H7 (cell line): ENCODE data around the gene SLC13A3. TPM values are rescaled to one million over a fixed set of nuclear protein-coding genes. Genes with fewer than 3 reads are reported as not detected.

Experiments
- DNase-seq: peaks from one replicate; pipeline ENCODE4 v3.0.0; 2012
- H3K27me3 ChIP-seq: 2 replicates; pipeline ENCODE4 v1.6.0; 2011; ENCODE audit warnings: mild to moderate bottlenecking, low read length; ENCODE audit not compliant: control insufficient read depth, insufficient read depth
- H3K36me3 ChIP-seq: replicated peaks from 2 replicates; pipeline ENCODE4 v1.5.1; 2011; ENCODE audit warnings: low read length; ENCODE audit not compliant: control insufficient read depth, insufficient read depth
- H3K4me3 ChIP-seq: 2 replicates; pipeline ENCODE4 v1.5.1; 2011; ENCODE audit warnings: low read depth, mild to moderate bottlenecking, control low read depth, low read length, moderate library complexity; ENCODE audit not compliant: insufficient read depth
- total RNA-seq: library from RNA; depleted of rRNA; stranded (reverse); fragments of >200 nt; shearing (Covaris generic); gene quantifications from 2 replicates; pipeline ENCODE4 v1.2.3, GENCODE V29; 2014

The SLC13A3 gene
- total RNA-seq, 1 experiment from 2014 or later: 6.9 TPM

DNA sequence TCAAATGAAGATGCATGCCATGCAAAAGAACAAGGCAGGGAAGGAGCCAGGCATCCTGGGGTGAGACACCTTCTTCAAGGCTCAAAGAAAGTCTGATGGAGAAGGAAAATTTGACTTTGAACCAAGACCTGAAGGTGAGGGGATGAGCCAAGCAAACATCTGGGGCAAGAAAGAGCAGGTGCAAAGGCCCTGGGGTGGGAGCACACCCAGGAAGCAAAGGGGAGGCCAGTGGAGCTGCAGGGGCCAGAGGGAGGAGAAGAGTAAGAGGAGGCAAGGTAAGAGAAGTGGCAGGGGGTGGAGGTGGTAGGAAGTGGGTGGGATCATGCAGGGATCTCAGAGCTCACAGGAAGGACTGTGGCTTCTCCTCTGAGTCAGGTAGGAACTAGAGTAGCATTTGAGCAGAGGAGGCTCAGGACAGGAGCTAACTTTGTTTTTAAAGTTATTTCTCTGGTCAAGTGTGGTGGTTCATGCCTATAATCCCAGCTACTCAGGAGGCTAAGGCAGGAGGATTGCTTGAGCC is 49.6 kb downstream of the SLC13A3 start:
- no peaks in the 10 kb centered on the region for H3K27me3 ChIP-seq
- DNase-seq: no peak

DNA sequence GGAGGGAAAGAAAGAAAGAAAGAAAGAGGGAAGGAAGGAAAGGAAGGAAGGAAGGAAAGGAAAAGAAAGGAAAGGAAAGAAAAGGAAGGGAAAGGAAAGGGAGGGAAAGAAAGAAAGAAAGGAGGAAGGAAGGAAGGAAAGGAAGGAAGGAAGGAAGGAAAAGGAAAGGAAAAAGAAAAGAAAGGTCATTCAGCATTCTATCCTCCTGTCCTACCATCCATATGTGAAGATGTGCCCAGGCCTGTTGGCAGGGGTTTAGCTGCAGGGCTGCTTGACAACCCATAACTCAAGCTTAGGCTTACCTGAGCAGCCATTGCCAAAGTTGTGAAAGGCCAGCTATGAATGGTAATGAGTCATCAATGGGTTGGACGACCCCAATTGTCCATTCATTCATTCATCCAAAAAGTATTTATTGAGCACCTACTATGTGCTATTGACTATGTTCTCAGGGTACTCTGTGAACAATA is 50.9 kb downstream of the SLC13A3 start:
- no peak for DNase-seq
- Histone ChIP-seq H3K4me3 (no peak overlapping the region), H3K36me3 (no peaks in the 10 kb centered on the region), H3K27me3 (no peaks in the 10 kb centered on the region)

More for the DNA sequence above, 49.6 kb downstream of the SLC13A3 start:
- H3K36me3 ChIP-seq: no peaks in the 10 kb centered on the region
- no peak overlapping the region for H3K4me3 ChIP-seq

DNA sequence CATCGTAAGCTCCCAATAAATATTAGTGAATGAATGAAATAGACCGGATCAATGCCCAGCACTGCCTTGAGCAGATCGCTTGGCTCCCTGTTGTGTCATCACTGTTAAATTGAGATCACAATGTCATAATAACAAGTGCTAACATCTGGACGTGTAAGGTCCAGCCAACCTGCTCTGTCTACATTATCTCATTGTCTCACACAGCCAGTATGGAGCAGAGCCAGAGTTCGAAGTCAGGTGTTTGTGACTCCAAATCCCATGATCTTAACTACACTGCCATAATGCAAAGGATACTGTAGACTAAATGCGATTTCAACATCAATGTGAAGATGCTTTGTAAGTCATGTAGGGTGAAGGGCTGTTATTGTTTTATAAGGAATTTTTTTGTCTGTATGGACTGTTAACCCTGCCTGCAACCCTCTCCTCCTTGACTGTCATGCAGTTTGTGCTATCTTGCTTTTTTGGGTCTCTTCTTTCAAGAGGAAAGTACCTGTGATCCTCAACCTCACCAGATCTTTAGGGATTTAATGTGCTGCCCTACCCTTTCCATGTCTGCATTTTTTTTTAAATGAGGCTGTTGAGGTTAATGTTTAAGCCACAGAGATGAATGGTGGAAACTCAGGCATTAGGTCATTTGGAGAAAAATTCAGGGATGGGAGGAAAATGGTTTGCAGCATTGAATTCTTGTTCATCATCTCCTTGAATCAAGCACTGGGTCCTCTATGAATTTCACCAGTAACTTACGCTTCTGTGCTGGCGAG is 51.9 kb downstream of the SLC13A3 start:
- Histone ChIP-seq H3K27me3 (no peaks in the 10 kb centered on the region), H3K4me3 (no peak overlapping the region), H3K36me3 (no peaks in the 10 kb centered on the region)
- DNase-seq: no peak

DNA sequence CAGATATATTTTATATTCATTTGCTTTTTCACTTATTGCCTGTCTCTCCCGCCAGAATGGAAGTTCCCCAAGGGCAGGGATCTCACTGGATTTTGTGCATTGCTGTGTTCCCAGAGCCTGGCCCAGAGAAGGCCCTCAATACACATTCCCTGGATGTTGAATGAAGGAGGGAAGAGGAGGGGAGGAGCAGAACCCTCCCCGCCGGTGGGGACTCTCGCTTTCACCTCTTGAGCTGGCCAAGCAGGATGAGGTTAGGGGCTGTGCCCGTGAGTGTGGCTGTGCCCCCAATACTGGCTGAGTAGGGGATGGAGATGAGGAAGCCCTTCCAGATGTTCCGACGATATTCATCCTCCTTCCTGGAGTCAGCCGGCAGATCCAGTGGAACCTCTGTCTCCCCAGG is 55.3 kb downstream of the SLC13A3 start:
- DNase-seq: no peak
- no peak overlapping the region for H3K4me3 ChIP-seq
- no peaks in the 10 kb centered on the region for H3K36me3 ChIP-seq
- no peaks in the 10 kb centered on the region for H3K27me3 ChIP-seq

DNA sequence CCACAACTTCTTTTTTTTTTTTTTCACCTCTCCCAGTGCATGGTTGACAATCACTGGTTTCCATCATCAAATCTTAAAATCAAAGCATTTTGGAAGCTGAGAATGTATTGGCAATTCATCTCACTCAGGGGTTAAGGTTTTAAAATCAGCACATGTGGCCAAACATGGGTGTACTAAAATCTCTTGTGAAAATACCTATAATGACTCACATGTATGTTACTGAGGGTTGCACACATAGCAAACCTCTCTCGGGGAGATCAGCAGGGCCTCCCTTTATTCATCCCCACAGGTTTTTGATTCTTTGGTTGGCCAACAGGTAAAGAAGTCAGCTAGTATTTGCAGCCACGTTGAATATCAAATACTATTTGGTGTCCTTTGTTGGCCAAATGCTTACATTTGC is 56.5 kb downstream of the SLC13A3 start:
- no peaks in the 10 kb centered on the region for H3K36me3 ChIP-seq
- no peak overlapping the region for H3K4me3 ChIP-seq
- DNase-seq: no peak
- no peaks in the 10 kb centered on the region for H3K27me3 ChIP-seq

DNA sequence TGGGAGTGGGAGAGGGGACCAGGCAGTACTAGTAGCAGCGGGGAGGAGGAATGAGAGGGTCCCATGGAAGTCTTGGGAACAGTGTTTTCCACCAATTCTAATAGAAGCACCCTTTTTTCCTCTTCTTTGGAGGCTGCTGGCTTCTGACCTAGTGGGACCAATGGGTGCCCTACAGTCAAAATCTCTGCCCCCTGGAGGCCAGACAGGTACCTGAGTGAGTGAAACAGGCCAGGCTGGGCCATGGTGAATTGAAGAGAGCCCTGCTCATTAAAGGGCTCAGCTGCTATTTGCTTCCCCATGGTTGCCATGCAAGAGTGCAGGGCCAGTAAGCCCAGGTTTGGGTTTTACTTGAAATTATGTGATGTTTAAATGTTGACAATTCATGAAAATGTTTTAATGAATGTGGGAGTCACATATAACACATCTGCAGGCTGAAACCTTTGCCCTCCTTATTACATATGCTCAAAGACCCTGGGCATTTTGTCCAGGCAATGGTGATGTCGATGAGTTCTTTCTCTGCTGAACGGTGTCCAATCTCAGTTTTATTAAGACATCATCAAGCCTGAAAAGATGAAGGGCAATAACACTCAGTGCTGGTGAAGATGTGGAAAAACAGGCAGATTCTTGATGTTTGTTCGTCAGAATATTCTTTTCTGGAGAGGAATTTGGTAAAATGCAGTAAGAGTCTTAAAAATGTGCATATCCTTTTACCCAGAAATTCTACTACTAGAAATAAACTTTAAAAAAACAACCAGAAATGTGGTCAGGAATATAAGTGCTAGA is 58.5 kb downstream of the SLC13A3 start:
- peak; percentile 69 for DNase-seq
- no peaks in the 10 kb centered on the region for H3K36me3 ChIP-seq
- H3K4me3 ChIP-seq: no peak overlapping the region
- H3K27me3 ChIP-seq: no peaks in the 10 kb centered on the region

DNA sequence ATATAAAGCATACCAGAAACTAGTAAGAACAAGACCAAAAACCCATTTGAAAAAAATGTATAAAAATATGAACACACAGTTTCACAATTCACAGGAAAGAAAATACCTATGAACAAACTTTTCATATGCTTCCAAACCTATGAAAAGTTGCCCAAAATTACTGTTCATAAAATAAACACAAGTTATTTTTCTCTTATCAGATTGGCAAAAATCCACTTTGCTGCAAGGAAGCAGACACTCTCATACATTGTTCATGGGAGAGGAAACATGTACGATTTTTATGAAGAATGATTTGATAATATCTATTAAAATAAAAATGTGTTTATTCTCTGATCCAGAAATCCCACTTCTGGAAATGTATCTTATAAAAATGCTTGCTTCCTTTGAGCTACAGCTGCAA is 60.8 kb downstream of the SLC13A3 start:
- H3K36me3 ChIP-seq: no peaks in the 10 kb centered on the region
- H3K4me3 ChIP-seq: no peak overlapping the region
- H3K27me3 ChIP-seq: no peaks in the 10 kb centered on the region
- DNase-seq: no peak

DNA sequence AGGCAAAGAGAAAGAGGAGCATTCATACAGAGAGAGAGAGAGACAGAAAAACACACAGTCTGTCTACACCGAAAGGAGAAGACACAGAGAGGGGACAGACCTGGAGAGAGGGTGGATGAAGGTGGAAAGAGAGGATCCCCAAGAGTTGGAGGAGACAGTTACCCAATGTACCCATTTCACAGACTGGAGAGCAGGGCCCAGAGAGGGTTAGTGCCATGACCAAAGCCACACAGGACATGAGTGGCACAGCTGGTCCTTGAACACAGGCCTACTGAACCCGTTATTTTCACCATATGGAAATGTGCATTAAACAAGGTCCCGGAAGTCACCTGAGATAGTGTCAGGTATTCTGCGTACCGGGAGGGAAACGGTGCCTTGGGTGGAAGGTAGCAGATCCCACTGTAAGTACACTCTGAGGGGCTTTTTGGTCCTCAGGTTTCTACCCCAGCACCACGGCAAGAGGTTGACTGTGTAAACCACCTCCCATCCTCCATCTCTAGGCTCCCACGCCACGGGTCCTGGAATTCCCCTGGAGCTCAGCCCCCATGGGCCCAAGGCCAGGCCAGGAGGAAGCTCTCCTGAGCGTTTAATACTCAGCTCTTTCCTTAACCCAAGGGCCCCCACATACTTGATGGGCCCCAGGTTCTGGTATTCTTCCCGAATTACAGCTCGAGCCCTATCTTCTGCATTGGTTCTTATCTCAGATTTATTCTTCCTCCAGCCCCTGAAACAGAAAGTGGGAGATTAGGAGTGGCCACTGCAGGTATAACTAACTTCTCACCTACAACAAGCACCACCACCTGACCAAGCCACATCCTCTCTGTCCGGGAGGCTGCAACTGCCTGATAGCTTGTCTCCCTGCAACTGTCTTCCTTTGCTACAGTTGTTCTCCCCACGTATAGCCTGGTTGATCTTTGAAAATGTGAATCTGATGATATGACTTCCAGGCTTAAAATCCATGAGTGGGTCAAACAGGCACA is 62.4 kb downstream of the SLC13A3 start:
- Histone ChIP-seq H3K36me3 (no peaks in the 10 kb centered on the region), H3K4me3 (no peak overlapping the region)
- no peak for DNase-seq

DNA sequence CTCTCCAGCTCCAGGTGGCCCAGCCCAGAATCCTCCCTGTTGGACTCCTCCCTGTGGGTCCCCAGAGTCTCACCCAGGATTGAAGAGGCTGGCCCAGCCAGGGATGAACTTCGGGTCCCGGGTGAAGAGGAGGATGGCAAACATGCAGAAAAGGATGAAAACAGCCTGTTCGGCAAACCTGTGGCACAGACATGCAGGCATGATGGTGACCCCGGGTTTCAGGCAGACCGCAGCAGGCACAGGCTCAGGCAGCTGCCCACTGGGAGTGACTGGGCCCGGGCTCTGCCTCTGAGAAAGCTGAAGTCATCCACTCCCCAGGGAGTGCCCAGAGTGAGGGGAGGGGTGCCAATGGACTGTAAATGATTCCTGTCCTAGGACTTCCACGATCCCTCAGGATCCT is 63.3 kb downstream of the SLC13A3 start:
- no peak overlapping the region for H3K4me3 ChIP-seq
- no peak for DNase-seq

More for the DNA sequence above, 62.4 kb downstream of the SLC13A3 start:
- no peaks in the 10 kb centered on the region for H3K27me3 ChIP-seq

DNA sequence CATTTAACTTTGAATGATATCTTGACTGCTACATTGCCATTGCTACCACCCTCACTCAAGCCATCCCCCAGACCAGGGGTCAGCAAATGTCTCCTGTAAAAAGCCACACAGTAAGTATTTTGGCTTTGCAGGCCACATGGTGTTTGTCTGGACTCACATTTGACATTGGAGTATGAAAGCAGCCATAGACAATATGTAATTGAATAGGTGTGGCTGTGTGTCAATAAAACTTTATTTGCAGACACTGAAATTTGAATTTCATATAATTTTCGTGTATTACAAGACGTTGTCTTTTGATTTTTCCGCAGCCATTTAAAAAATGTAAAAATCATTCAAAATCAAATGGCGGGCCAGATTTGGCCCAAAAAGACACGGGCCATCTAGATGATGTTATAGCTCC is 64.5 kb downstream of the SLC13A3 start:
- Histone ChIP-seq H3K36me3 (no peaks in the 10 kb centered on the region), H3K27me3 (no peaks in the 10 kb centered on the region), H3K4me3 (no peak overlapping the region)
- DNase-seq: no peak

More for the DNA sequence above, 63.3 kb downstream of the SLC13A3 start:
- H3K27me3 ChIP-seq: no peaks in the 10 kb centered on the region
- H3K36me3 ChIP-seq: no peaks in the 10 kb centered on the region

DNA sequence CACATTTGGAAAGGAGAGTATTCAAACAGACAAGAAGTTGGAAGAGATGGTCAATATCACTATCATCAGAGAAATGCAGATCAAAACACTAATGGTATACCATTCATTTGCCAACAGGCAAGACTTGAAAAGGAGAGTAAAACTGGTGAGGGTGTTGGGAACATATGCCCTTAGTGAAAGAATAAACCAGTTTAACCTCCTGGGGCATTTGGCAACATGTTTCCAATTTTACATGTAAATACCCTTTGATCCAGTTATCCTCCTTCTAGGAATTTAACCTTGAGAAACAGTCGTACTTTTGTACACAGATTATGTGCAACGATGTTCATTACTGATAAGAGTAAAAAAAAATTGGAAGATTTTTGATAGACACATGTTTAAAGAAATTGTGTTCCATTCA is 66.8 kb downstream of the SLC13A3 start:
- H3K4me3 ChIP-seq: no peak overlapping the region
- DNase-seq: no peak
- H3K27me3 ChIP-seq: no peaks in the 10 kb centered on the region
- no peaks in the 10 kb centered on the region for H3K36me3 ChIP-seq

DNA sequence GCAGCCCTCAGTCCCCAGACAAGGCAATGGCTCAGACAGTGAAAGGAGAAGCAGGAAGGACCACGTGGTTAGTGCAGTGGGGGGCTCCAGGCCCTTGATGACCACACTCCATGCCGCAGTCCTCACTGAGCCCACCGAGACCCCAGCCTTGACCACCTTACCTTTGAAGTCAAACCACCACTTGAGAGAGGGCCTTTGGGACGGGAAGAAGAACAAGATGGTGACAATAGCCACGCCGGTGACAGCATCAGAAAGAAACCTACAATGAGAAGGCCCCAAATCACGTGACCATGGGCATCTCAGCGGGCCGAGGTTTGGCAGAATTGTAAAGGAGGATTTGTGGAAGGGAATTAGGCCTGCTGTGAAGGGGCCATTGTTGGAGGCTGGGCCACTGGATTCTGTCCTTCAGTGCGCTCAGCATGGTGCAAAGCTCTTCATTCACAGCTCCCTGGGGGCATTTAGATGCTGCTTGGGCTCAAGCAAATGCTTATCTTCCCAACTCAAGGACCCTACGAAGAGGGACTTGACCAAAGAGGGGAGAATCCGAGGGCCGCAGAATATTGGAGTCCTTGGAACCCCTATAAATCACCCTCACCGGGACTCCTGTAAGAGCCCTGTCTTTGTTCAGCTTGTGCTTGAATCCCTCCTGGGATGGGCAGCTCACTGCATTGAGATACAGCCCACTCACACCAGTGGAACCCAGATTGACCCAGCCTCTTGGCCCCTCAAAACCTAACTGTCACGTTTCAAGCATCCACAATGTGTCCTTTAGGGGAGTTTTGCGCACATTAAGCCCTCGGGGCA is 67.6 kb downstream of the SLC13A3 start:
- H3K36me3 ChIP-seq: no peaks in the 10 kb centered on the region
- H3K27me3 ChIP-seq: no peaks in the 10 kb centered on the region
- DNase-seq: peak; percentile 71
- no peak overlapping the region for H3K4me3 ChIP-seq

DNA sequence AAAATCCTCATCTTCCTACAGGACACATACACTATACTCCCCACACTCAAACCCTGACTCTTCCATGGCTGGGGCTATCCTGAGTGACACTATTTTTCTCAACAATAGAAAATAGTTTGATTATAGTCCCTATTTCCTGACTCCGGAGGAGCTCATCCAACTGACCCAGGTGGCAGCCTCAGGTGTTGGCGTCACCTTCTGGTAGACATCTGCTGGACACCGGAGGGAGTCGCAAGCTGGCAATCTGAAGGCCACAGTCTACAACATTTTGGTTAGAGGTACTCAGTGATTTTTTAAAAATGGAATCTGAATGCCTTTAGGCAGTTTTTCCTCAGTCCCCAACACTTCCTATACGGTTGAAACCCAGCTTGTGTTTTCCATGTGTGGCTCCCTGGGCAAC is 68.6 kb downstream of the SLC13A3 start:
- Histone ChIP-seq H3K36me3 (no peaks in the 10 kb centered on the region), H3K27me3 (no peaks in the 10 kb centered on the region), H3K4me3 (no peak overlapping the region)
- DNase-seq: no peak
